ENCODE data around the gene VPS13D.

The VPS13D gene

DNA sequence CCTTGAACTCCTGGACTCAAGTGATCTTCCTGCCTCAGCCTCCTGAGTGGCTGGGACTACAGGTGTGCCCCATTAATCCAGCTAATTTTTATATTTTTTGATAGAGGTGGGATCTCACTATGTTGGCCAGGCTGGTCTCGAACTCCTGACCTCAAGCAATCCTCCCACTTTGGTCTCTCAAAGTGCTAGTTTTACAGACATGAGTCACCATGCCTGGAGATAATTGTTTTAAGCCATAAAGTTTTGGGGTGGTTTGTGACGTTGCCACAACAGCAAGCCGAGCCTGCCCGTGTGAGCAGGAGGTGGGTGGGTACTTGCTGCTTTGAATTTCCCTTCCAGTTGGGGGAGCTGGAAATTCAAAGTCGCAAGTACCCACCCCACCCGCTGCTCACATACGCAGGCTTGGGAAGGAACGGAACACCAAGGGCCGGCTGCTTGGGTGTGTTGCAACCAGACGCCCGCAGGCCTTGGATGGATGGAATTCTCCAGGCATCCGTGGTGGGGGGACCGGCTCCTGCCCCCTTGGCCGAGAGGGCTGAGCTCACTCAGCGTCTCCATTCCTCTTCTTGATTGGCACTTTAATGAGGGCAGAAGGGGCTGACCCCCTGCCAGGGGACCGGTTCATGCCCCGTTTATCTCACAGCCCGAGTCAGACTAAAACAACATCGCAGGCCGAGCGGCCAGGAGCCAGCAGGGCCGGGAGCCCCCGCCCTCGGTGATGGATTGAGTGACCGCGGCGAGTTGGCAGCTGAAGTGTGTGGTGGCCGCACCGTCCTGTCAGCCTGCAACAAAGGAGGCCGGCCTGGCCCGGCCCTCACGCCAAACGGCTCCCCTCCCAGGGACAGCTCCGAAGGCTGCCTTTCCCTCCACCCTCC, 310.1 kb downstream of the VPS13D start:
- no peak for TF ChIP-seq CTCF (IDR thresholded peaks at IDR 0.05; ENCODE audit: low read depth, low read length)
- peak; percentile 86 to 96 for DNase-seq (ENCODE audit: low read depth in 2 of 2)
- H3K4me3 ChIP-seq (replicated peaks in 1 of 2; ENCODE audit: low read depth in 2 of 2, low read length in 2 of 2) = no peak overlapping the region

DNA sequence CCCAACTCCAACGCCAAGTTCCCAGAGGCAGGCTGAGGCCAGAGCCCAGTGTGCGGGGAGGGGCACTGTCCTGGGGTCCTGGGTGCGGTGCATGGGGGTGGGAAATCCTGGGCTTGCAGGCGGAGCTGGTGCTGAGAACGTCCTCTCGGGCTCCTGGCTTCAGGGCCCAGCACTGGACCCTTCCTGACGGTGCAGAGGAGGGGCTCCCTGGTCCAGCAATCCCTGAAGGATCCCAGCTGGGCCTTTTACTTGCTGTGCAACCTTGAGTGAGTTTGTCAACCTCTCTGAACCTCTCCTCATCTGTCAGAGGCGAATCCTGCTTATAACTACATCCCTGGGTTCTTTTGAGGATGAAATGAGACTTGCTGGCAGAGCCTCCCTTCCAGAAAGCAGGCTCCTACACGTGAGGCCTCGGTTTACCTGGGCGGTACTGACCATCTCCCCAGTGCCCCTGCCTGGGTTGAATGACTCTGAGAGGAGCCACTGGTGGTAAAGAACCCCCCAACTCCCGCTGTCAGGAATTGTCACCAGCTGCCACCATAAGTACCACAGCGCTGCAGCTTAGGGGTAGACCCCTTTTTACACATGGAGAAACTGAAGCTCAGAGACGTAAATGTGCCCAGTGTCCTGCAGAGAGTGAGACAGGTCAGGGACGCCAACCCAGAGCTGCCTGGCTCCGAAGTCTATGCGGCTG, 310.9 kb downstream of the VPS13D start:
- TF ChIP-seq CTCF (IDR thresholded peaks at IDR 0.05; ENCODE audit: low read depth, low read length) = no peak
- no peak overlapping the region for H3K4me3 ChIP-seq (replicated peaks in 1 of 2; ENCODE audit: low read depth in 2 of 2, low read length in 2 of 2)
- no peak for DNase-seq (ENCODE audit: low read depth in 2 of 2)

- no peak overlapping the region for H3K4me3 ChIP-seq (replicated peaks in 1 of 2; ENCODE audit: low read depth in 2 of 2, low read length in 2 of 2)
- peak; percentile 71 to 76 for DNase-seq (ENCODE audit: low read depth in 2 of 2)
- no peak for TF ChIP-seq CTCF (IDR thresholded peaks at IDR 0.05; ENCODE audit: low read depth, low read length)
Measured at GRCh38 chr1:12541274-12542137, 311.7 kb downstream of the VPS13D start.

- DNase-seq (ENCODE audit: low read depth in 2 of 2) = no peak
- TF ChIP-seq CTCF (IDR thresholded peaks at IDR 0.05; ENCODE audit: low read depth, low read length) = no peak
- no peak overlapping the region for H3K4me3 ChIP-seq (replicated peaks in 1 of 2; ENCODE audit: low read depth in 2 of 2, low read length in 2 of 2)
Measured at GRCh38 chr1:12542138-12542465, 312.3 kb downstream of the VPS13D start.

DNA sequence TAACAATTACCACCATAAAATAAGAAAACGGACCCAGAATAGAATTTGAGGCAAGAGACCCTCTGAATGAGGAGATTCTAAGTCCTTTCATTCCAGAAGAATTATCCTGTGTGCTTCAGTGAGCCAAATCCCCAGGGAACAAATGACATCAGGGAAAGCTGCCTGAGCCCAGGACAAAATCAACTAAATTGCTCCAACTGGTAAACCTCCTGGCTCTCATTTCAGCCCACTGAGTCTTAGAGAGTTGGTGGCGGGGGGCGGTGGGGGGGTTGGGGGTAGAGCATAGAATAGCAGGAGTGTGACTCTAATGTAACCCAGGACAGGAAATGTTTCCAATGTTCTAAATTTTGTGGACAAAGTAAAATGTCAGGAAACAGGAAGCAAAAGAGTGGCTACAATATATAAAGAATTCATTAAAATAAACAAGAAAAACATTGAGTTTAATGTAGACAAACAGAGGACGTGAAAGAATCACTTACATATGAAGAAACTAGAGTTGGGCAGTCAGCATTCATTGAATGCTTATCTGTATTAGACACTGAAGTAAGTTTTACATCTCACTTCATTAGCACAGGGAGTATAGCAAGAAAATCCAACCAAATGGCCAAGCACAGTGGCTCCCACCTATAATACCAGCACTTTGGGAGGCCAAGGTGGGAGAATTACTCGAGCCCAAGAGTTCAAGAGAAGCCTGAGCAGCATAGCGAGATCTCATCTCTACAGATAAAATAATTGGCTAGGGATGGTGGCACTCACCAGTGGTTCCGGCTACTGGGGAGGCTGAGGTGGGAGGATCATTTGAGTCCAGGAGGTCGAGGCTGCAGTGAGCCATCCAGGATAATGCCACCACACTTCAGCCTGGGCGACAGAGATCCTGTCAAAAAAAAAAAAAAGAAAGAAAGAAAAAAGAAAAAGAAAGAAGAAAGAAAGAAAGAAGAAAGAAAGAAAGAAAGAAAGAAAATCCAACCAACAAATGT, 313.1 kb downstream of the VPS13D start:
- H3K4me3 ChIP-seq (replicated peaks in 1 of 2; ENCODE audit: low read depth in 2 of 2, low read length in 2 of 2) = no peak overlapping the region
- TF ChIP-seq CTCF (IDR thresholded peaks at IDR 0.05; ENCODE audit: low read depth, low read length) = no peak
- no peak for DNase-seq (ENCODE audit: low read depth in 2 of 2)

- H3K4me3 ChIP-seq (replicated peaks in 1 of 2; ENCODE audit: low read depth in 2 of 2, low read length in 2 of 2) = no peak overlapping the region
- TF ChIP-seq CTCF (IDR thresholded peaks at IDR 0.05; ENCODE audit: low read depth, low read length) = no peak
- DNase-seq (ENCODE audit: low read depth in 2 of 2) = no peak
Measured at GRCh38 chr1:12543740-12544154, 313.9 kb downstream of the VPS13D start.
